Mucosa of descending colon (tissue), 3 donors: ENCODE results near the gene FBXW5. TPM values are rescaled to one million over a fixed set of nuclear protein-coding genes. Genes with fewer than 3 reads are reported as not detected.

Source experiments
- ATAC-seq: fragments of 200-7000 bp; cut with Tn5 transposase; one replicate; pipeline ENCODE4 v1.9.1; 2020; ENCODE audit warnings: mild to moderate bottlenecking, moderate library complexity
- DNase-seq, 3 donors: peaks; one replicate each; pipeline ENCODE4 v3.0.0-alpha.2; 2020
- H3K36me3 ChIP-seq: fragments of 200-600 bp; one replicate; pipeline ENCODE4 v1.8.0; 2021; ENCODE audit warnings: low read depth, mild to moderate bottlenecking
- H3K4me1 ChIP-seq: fragments of 200-600 bp; one replicate; pipeline ENCODE4 v1.8.0; 2021; ENCODE audit warnings: low read depth, mild to moderate bottlenecking
- H3K4me3 ChIP-seq: fragments of 200-600 bp; one replicate; pipeline ENCODE4 v1.8.0; 2021; ENCODE audit warnings: mild to moderate bottlenecking
- H3K9me3 ChIP-seq: fragments of 200-600 bp; one replicate; pipeline ENCODE4 v1.8.0; 2021; ENCODE audit warnings: mild to moderate bottlenecking
- CTCF ChIP-seq: fragments of 200-600 bp; IDR thresholded peaks from one replicate; pipeline ENCODE4 v1.8.0; 2022; ENCODE audit warnings: antibody characterized with exemption, mild to moderate bottlenecking
- intact Hi-C, 2 donors: fragments of 100-400 bp; cut with DNase I in 1 of 2; cut with micrococcal nuclease in 1 of 2; formaldehyde crosslinking; loops; one replicate each; pipeline versions ENCODE4 v1.11.0 to v1.11.1; 2022; cut with DNase I, micrococcal nuclease
- total RNA-seq, 3 donors: library from RNA; stranded (reverse); fragmentation: NEBNext Ultra II Directional in 2 of 3; extraction: Animal tissue kit (Norgen Biotek cat#: 25700) in 2 of 3; gene quantifications; one replicate each; pipeline versions ENCODE4 v1.2.1 to v1.2.4, GENCODE V29; 2021 to 2023
- donor health status: DM: no; HTN: no; CAD: no; lungs with moderate emphysema.
- donor health status: DM: no; HTN: no; CAD: no.
- donor health status: DM: no; HTN: yes; CAD: no.

FBXW5 gene
- total RNA-seq, 3 donors from 2014 or later: 127 to 197 (median 142) TPM

GRCh38 chr9:136900988-136901515 lies 43.5 kb downstream of the FBXW5 start:
- H3K4me1 ChIP-seq: peaks cover 55% of the 10 kb centered on the region
- no peak for TF ChIP-seq CTCF
- ATAC-seq (no peak), DNase-seq (no peak)
- H3K4me3 ChIP-seq: no peak overlapping the region
- no peaks in the 10 kb centered on the region for H3K9me3 ChIP-seq
- no peaks in the 10 kb centered on the region for H3K36me3 ChIP-seq
- intact Hi-C loops: no loop called here

GRCh38 chr9:136900556-136900955 lies 44.0 kb downstream of the FBXW5 start:
- intact Hi-C loops: no loop called here
- ATAC-seq: no peak
- H3K4me1 ChIP-seq: peaks cover 55% of the 10 kb centered on the region

GRCh38 chr9:136899196-136899595 lies 45.3 kb downstream of the FBXW5 start:
- Histone ChIP-seq H3K36me3 (no peaks in the 10 kb centered on the region), H3K9me3 (no peaks in the 10 kb centered on the region), H3K4me3 (no peak overlapping the region), H3K4me1 (peaks cover 55% of the 10 kb centered on the region)
- TF ChIP-seq CTCF: no peak
- peak; percentile 70 to 79 (median 76) for DNase-seq
- ATAC-seq: peak; percentile 43
- intact Hi-C loops: no loop called here

More at GRCh38 chr9:136900556-136900955, 44.0 kb downstream of the FBXW5 start:
- no peak overlapping the region for H3K4me3 ChIP-seq
- H3K9me3 ChIP-seq: no peaks in the 10 kb centered on the region
- no peak for TF ChIP-seq CTCF
- DNase-seq: no peak
- H3K36me3 ChIP-seq: no peaks in the 10 kb centered on the region

GRCh38 chr9:136898483-136899100 lies 45.9 kb downstream of the FBXW5 start:
- TF ChIP-seq CTCF: no peak
- Histone ChIP-seq H3K36me3 (no peaks in the 10 kb centered on the region), H3K4me1 (peaks cover 51% of the 10 kb centered on the region), H3K4me3 (no peak overlapping the region), H3K9me3 (no peaks in the 10 kb centered on the region)
- intact Hi-C loops: no loop called here
- ATAC-seq (no peak), DNase-seq (no peak)

- Histone ChIP-seq H3K4me3 (no peak overlapping the region), H3K4me1 (peaks cover 26% of the 10 kb centered on the region), H3K36me3 (no peaks in the 10 kb centered on the region), H3K9me3 (no peaks in the 10 kb centered on the region)
- no peak for ATAC-seq
- no peak for DNase-seq
- TF ChIP-seq CTCF: no peak
- intact Hi-C loops: no loop called here
These were observed 48.5 kb downstream of the FBXW5 start for GRCh38 chr9:136896027-136896426.
